ENCODE measurements around the gene HOXB9. TPM values are rescaled to one million over a fixed set of nuclear protein-coding genes. Genes with fewer than 3 reads are reported as not detected.
A peak's percentile ranks its signal among the peaks of the same experiment; 100 is the strongest.

HOXB9 gene
- total and polyA plus RNA-seq, 8 donors, result 11.3 TPM; not detected in 7

GRCh38 chr17:48639136-48639535 lies 13.0 kb upstream of the HOXB9 start:
- DNase-seq, result peak in 1 of 2 donors; percentile 1
- intact Hi-C loops (cut with DNase I; ENCODE audit: low total_unique reads), result no loop called here
- Histone ChIP-seq H3K27me3 (peaks cover 51 to 100% (median 95%) of the 10 kb centered on the region in 3 donors), H3K9me3 (no peaks in the 10 kb centered on the region), H3K4me3 (no peak overlapping the region), H3K4me1 (peaks cover 0 to 21% (median 8%) of the 10 kb centered on the region in 4 donors), H3K36me3 (no peaks in the 10 kb centered on the region), H3K27ac (no peak overlapping the region)
- 20 to 33% (median 25%) methylated on average over 5 of the region's 5 CpGs for WGBS, 5 donors
- TF ChIP-seq POLR2AphosphoS5 (IDR thresholded peaks at IDR 0.05) (no peak), POLR2A (IDR thresholded peaks at IDR 0.05) (no peak)

DNA sequence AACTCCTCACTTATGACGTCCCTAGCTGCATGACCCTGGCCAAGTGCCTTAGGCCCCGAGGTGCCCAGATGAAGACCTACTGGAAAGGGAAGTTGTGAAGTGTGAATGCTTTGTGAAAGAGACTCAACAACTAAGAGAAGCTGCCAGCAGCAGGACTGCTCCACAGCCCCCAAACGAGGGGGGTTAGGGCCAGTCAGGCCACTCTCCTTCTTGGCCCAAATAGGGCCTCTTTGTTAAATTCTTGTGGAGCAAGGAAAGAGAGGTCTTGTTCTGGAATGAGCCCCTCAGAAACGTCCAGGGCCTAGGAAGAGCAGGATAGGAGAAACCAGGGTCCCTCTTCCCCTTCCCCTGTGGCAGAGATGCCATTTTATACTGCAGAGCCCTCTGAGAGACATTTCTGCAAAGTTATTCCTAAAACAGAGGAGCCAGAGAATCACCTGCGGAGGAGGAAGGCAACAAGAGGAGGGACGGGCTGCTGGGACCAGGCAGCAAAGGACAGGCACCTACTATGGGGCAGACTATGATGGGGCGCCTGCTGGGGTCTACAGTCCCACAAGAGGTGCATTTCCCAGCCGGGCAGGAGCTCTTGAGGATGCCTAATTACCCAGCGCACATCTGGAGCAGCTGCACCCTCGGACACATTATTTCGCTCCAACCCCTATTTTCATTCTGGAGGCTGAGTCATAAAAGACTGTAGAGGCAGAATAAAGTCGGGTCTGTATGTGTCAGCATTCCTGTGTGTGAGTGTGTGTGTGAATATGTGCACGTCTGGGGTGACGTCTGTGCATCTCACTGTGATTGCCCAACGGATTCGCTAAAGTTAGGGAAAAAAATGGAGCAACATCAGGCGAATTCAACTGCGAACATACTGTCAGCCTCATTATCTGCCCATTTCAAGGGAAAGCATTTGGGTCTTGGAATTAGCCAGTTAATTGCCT lies 11.4 kb upstream of the HOXB9 start:
- H3K27me3 ChIP-seq, result peaks cover 54 to 100% (median 99%) of the 10 kb centered on the region in 3 donors
- WGBS, 5 donors, result 23 to 37% (median 26%) methylated on average over 17 to 18 of the region's 18 CpGs

DNA sequence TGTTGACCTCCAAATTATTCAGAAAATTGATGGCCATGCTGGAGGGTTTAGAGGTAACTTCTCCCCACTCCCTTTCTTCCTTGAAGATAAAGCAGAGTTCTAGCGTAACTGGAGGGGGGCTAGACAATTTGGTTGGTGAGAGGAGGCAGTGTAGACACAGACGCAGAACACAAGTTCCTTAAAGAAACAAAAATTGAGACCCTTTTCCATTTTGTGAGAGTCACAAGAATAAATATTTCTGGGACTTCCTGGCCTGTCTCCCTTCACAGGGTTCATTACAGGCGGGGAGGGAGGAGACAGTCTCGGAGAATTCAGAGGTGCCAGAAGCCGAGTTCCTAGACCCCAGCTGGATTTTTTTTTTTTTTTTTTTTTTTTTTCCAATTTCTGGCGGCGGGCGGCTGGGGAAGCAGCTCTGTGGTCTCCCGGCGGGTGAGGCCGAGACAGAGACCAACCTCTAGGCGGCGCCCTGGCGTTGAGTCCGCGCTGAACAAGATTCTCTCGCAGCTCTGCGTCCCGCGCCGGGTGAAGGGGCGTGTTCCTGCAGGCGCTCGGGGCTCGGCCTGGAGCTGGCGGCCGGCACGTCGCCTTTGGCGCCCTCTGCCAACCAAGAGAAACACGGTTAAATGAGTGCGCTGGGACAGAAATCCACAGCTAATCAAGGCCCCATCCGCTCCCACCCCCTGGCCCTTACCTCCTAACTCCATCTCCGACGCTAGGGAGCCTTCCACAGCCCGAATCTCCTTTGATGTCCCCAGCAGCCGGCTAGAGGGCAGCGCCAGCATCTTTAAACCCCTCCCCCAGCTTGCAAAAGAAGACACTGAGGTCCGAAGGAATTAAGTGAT lies 10.2 kb upstream of the HOXB9 start:
- H3K4me3 ChIP-seq, result peak overlapping the region in 1 of 4 donors; percentile 6

More for the DNA sequence above, 11.4 kb upstream of the HOXB9 start:
- Histone ChIP-seq H3K27ac (no peak overlapping the region), H3K4me1 (peaks cover 0 to 28% (median 12%) of the 10 kb centered on the region in 4 donors), H3K4me3 (no peak overlapping the region), H3K36me3 (no peaks in the 10 kb centered on the region), H3K9me3 (no peaks in the 10 kb centered on the region)
- intact Hi-C loops (cut with DNase I; ENCODE audit: low total_unique reads), result no loop called here
- peak in 1 of 2 donors; percentile 2 for DNase-seq
- no peak for TF ChIP-seq CTCF (IDR thresholded peaks at IDR 0.05)
- TF ChIP-seq POLR2AphosphoS5 (IDR thresholded peaks at IDR 0.05), result no peak
- TF ChIP-seq POLR2A (IDR thresholded peaks at IDR 0.05), result no peak
- no peak for TF ChIP-seq EP300 (IDR thresholded peaks at IDR 0.05)

More for the DNA sequence above, 10.2 kb upstream of the HOXB9 start:
- DNase-seq, result peak; percentile 48 to 90
- no peak for TF ChIP-seq POLR2A (IDR thresholded peaks at IDR 0.05)
- TF ChIP-seq EP300 (IDR thresholded peaks at IDR 0.05), result no peak
- no peak for TF ChIP-seq CTCF (IDR thresholded peaks at IDR 0.05)
- TF ChIP-seq POLR2AphosphoS5 (IDR thresholded peaks at IDR 0.05), result no peak
- no peaks in the 10 kb centered on the region for H3K9me3 ChIP-seq
- no peak overlapping the region for H3K27ac ChIP-seq
- intact Hi-C loops (cut with DNase I; ENCODE audit: low total_unique reads), result no loop called here
- 5 to 8% (median 5%) methylated on average over 33 to 39 of the region's 39 CpGs for WGBS, 5 donors
- H3K27me3 ChIP-seq, result peaks cover 46 to 100% (median 99%) of the 10 kb centered on the region in 3 donors
- H3K36me3 ChIP-seq, result no peaks in the 10 kb centered on the region
- peaks cover 0 to 20% (median 9%) of the 10 kb centered on the region in 4 donors for H3K4me1 ChIP-seq
